Right atrium auricular region (tissue), 2 donors: ENCODE results near the gene OSER1. TPM values are rescaled to one million over a fixed set of nuclear protein-coding genes. Genes with fewer than 3 reads are reported as not detected.
A peak's percentile ranks its signal among the peaks of the same experiment; 100 is the strongest.

Experiments
- DNase-seq: peaks from one replicate; pipeline ENCODE4 v3.0.0-alpha.2; 2019; ENCODE audit warnings: low spot score
- H3K27ac ChIP-seq, 2 donors: fragments of 200-600 bp; sonication (generic); 1 replicate in 1 of 2; 2 replicates in 1 of 2; pipeline ENCODE4 v1.5.1; 2016 to 2019
- H3K27me3 ChIP-seq, 2 donors: fragments of 200-600 bp; sonication (generic); one replicate each; pipeline versions ENCODE4 v1.5.1 to v1.6.0; 2017 to 2019
- H3K36me3 ChIP-seq: fragments of 200-600 bp; sonication (generic); one replicate; pipeline ENCODE4 v1.5.1; 2016
- H3K4me1 ChIP-seq, 2 donors: fragments of 200-600 bp; sonication (generic); one replicate each; pipeline versions ENCODE4 v1.5.1 to v1.6.0; 2017 to 2019
- H3K4me3 ChIP-seq, 2 donors: fragments of 200-600 bp; sonication (generic); 1 replicate in 1 of 2; 2 replicates in 1 of 2; pipeline ENCODE4 v1.5.1; 2017 to 2019; ENCODE audit warnings: mild to moderate bottlenecking in 1 of 2, moderate library complexity in 1 of 2
- H3K9me3 ChIP-seq, 2 donors: fragments of 200-600 bp; sonication (generic); one replicate each; pipeline ENCODE4 v1.5.1; 2019
- total RNA-seq, 2 donors: library from RNA; depleted of rRNA; stranded (reverse); fragments of >200 nt; gene quantifications; one replicate each; pipeline ENCODE4 v1.1.0, GENCODE V29; 2016
- TF ChIP-seq, protein P1 (sequence below), 2 donors: fragments of 200-600 bp; sonication (generic); IDR thresholded peaks; one replicate each; pipeline ENCODE4 v1.5.1; 2019; ENCODE audit warnings: antibody characterized with exemption in 2 of 2

OSER1 gene
- total RNA-seq, 2 donors from 2014 or later, result 30.8 to 31.1 TPM

GRCh38 chr20:44209686-44210405, 725 bp downstream of the OSER1 start:
- H3K4me3 ChIP-seq, result peak overlapping the region; percentile 94 to 97
- TF ChIP-seq, protein P1, sequence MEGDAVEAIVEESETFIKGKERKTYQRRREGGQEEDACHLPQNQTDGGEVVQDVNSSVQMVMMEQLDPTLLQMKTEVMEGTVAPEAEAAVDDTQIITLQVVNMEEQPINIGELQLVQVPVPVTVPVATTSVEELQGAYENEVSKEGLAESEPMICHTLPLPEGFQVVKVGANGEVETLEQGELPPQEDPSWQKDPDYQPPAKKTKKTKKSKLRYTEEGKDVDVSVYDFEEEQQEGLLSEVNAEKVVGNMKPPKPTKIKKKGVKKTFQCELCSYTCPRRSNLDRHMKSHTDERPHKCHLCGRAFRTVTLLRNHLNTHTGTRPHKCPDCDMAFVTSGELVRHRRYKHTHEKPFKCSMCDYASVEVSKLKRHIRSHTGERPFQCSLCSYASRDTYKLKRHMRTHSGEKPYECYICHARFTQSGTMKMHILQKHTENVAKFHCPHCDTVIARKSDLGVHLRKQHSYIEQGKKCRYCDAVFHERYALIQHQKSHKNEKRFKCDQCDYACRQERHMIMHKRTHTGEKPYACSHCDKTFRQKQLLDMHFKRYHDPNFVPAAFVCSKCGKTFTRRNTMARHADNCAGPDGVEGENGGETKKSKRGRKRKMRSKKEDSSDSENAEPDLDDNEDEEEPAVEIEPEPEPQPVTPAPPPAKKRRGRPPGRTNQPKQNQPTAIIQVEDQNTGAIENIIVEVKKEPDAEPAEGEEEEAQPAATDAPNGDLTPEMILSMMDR (IDR thresholded peaks at IDR 0.05), result no peak
- no peaks in the 10 kb centered on the region for H3K9me3 ChIP-seq
- DNase-seq, result no peak
- H3K4me1 ChIP-seq, result peaks cover 0 to 55% of the 10 kb centered on the region in 2 donors
- no peaks in the 10 kb centered on the region for H3K27me3 ChIP-seq
- peaks cover 7% of the 10 kb centered on the region for H3K36me3 ChIP-seq
- H3K27ac ChIP-seq, result peak overlapping the region; percentile 94 to 99

DNA sequence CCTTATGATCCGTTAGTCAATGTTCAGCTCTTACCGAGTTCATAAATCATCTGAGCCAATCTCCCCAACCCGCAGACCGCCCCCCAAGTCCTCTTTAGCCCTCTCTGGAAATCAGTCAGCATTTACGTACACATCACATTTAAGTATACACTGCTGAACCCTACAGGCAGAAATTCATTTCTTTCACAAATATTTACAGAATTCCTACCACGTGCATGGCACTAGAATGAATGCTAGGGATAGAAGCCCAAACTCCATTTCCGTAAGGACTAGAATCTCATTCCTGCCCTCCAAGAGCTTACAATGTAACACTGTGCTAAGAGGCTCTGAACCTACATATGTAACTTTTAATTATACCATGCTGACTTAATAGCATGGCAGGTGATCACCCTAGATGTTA, 1.8 kb downstream of the OSER1 start:
- no peaks in the 10 kb centered on the region for H3K27me3 ChIP-seq
- peak overlapping the region; percentile 94 to 97 for H3K4me3 ChIP-seq
- TF ChIP-seq, protein P1 (IDR thresholded peaks at IDR 0.05), result no peak
- no peak for DNase-seq
- peaks cover 0 to 65% of the 10 kb centered on the region in 2 donors for H3K4me1 ChIP-seq
- peaks cover 7% of the 10 kb centered on the region for H3K36me3 ChIP-seq
- H3K9me3 ChIP-seq, result no peaks in the 10 kb centered on the region
- H3K27ac ChIP-seq, result peak overlapping the region; percentile 94 to 99

DNA sequence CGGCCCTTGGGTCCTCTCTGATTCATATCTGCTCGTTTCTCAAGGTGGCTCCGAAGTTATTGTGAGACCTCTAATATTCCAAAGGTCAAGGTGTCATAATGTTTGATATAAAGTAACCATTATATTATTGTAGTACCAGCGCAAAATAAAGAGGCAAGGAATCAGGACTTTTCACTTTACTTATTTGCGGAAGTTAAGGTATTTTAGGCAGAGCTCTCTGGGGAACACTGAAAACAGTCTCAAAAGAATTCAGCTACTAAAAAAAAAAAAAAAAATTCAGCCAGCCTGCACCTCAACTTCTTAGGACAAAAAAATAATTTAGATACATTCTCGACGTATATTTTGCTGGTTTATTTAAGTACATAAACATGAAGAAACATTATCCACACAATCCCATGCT, 2.4 kb downstream of the OSER1 start:
- H3K4me3 ChIP-seq, result peak overlapping the region in 1 of 2 donors; percentile 94
- DNase-seq, result peak; percentile 18
- peaks cover 0 to 71% of the 10 kb centered on the region in 2 donors for H3K4me1 ChIP-seq
- no peaks in the 10 kb centered on the region for H3K27me3 ChIP-seq
- TF ChIP-seq, protein P1 (IDR thresholded peaks at IDR 0.05), result no peak
- H3K36me3 ChIP-seq, result peaks cover 7% of the 10 kb centered on the region
- H3K9me3 ChIP-seq, result no peaks in the 10 kb centered on the region
- peak overlapping the region; percentile 94 to 99 for H3K27ac ChIP-seq

DNA sequence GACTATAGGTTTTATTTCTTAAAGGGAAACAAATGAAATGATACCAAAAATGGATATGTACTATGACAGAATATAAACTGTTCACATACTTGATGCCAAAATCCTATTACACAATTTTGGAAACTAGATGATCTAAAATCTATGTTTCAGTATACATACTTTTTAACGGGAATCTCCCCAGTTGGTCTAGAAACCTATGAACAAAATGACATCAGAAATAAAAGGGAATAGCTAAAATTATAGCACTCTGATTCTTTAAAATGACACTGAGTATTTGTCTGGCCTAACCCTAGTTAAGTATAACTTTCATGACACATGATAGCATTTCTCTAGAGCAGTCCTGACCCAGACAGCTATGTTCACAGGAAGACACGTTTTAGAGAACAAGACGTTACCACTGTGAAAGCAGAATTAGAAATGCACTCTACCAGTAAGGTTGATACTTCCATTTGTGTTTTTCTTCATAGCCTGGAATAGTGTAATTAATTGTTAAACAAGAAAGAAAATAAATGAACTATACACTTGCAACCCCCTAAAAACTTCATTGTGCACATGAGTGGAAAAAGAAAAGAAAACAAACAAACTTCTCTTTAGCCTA, 3.3 kb downstream of the OSER1 start:
- H3K27ac ChIP-seq, result peak overlapping the region; percentile 94 to 99
- TF ChIP-seq, protein P1 (IDR thresholded peaks at IDR 0.05), result no peak
- peaks cover 0 to 70% of the 10 kb centered on the region in 2 donors for H3K4me1 ChIP-seq
- H3K27me3 ChIP-seq, result no peaks in the 10 kb centered on the region
- H3K4me3 ChIP-seq, result no peak overlapping the region
- peaks cover 9% of the 10 kb centered on the region for H3K36me3 ChIP-seq
- DNase-seq, result no peak
- H3K9me3 ChIP-seq, result no peaks in the 10 kb centered on the region

GRCh38 chr20:44206132-44206531, 4.4 kb downstream of the OSER1 start:
- Histone ChIP-seq H3K36me3 (peaks cover 20% of the 10 kb centered on the region), H3K4me1 (peaks cover 0 to 65% of the 10 kb centered on the region in 2 donors), H3K27ac (peak overlapping the region; percentile 17 to 99), H3K27me3 (no peaks in the 10 kb centered on the region), H3K4me3 (no peak overlapping the region), H3K9me3 (no peaks in the 10 kb centered on the region)
- no peak for DNase-seq
- TF ChIP-seq, protein P1 (IDR thresholded peaks at IDR 0.05), result no peak
